ENCODE measurements around the gene KCNK15.
"Not testable (repeated sequence)": the region's sequence is repeated elsewhere in the genome, so short reads cannot be mapped to it uniquely, and the experiment has no call there.

KCNK15 gene

GRCh38 chr20:44745598-44746366 is at the start of gene KCNK15:
Gene KCNK15 (plus strand): TSS chr20:44745865. CDS start chr20:44745911, 46 bp downstream.
- peak in 1 of 2 donors; percentile 39 for DNase-seq (ENCODE audit: low spot score in 2 of 2)
- Mint-ChIP-seq H3K36me3 (no peaks in the 10 kb centered on the region), H3K27me3 (peaks cover 18% of the 10 kb centered on the region), H3K4me1 (peaks cover 5% of the 10 kb centered on the region), H3K9me3 (no peaks in the 10 kb centered on the region), H3K27ac (no peak within 1 kb of the TSS), H3K4me3 (peak within 1 kb of the TSS; percentile 78)
- peak; percentile 66 for ATAC-seq (ENCODE audit: low read depth)

- H3K4me3 Mint-ChIP-seq: no peak overlapping the region
- H3K36me3 Mint-ChIP-seq: no peaks in the 10 kb centered on the region
- no peaks in the 10 kb centered on the region for H3K9me3 Mint-ChIP-seq
- DNase-seq (ENCODE audit: low spot score in 2 of 2): no peak
- H3K4me1 Mint-ChIP-seq: no peaks in the 10 kb centered on the region
- no peak for ATAC-seq (ENCODE audit: low read depth)
- no peak overlapping the region for H3K27ac Mint-ChIP-seq
- H3K27me3 Mint-ChIP-seq: peaks cover 7% of the 10 kb centered on the region
Measured at GRCh38 chr20:44696315-44696714, 49.4 kb upstream of the KCNK15 start.

- not testable (repeated sequence) for DNase-seq (ENCODE audit: low spot score in 2 of 2); H3K4me1 Mint-ChIP-seq; H3K4me3 Mint-ChIP-seq; ATAC-seq (ENCODE audit: low read depth); H3K27ac Mint-ChIP-seq; H3K36me3 Mint-ChIP-seq; H3K9me3 Mint-ChIP-seq
- peaks cover 13% of the 10 kb centered on the region for H3K27me3 Mint-ChIP-seq
Measured at GRCh38 chr20:44697041-44697440, 48.6 kb upstream of the KCNK15 start.

DNA sequence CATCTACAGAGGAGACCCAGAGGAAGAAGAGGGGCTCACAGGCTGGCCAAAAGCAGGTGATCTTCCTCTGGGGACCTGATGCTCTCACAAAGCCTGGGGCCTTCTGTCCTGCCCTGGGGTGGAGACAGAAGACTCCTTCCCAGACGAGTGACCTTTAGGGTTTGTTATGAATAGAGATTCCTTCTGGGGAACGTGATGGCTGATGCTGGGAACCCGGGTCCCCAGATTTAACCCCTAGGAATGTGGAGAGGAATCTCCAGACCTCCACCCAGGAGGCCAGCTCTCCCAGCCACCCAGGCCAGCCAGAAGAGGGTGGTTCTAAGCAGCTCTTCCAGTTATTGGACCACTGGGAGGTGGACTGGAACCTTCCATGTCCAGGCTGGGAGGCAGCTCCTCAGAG is 47.3 kb upstream of the KCNK15 start:
- H3K4me1 Mint-ChIP-seq: peaks cover 5% of the 10 kb centered on the region
- no peak overlapping the region for H3K4me3 Mint-ChIP-seq
- no peak for DNase-seq (ENCODE audit: low spot score in 2 of 2)
- H3K36me3 Mint-ChIP-seq: no peaks in the 10 kb centered on the region
- peaks cover 10% of the 10 kb centered on the region for H3K27me3 Mint-ChIP-seq
- H3K27ac Mint-ChIP-seq: no peak overlapping the region
- H3K9me3 Mint-ChIP-seq: no peaks in the 10 kb centered on the region
- ATAC-seq (ENCODE audit: low read depth): no peak

DNA sequence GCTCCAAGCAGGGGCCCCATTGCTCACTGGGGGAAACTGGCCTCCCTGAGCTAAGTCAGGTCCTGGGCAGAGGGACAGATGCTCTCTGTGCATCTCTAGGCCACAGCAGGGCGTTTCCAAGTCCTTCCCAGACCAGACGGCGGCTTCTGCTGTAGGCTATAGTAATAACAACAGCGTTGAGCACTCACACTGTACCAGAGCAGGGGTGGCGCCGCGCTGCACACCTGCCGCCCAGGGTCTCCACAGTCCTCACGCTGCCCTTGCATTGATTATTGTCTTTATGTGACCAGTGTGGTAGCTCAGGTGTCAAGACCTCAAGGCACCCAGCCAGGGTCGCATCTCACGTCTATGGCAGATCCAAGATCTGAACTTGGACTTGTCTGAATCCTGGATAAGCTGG is 45.4 kb upstream of the KCNK15 start:
- H3K36me3 Mint-ChIP-seq: no peaks in the 10 kb centered on the region
- no peak overlapping the region for H3K27ac Mint-ChIP-seq
- ATAC-seq (ENCODE audit: low read depth) (no peak), DNase-seq (ENCODE audit: low spot score in 2 of 2) (no peak)
- H3K4me1 Mint-ChIP-seq: peaks cover 6% of the 10 kb centered on the region
- peaks cover 14% of the 10 kb centered on the region for H3K27me3 Mint-ChIP-seq
- H3K9me3 Mint-ChIP-seq: no peaks in the 10 kb centered on the region
- no peak overlapping the region for H3K4me3 Mint-ChIP-seq

GRCh38 chr20:44701118-44701857 is 44.4 kb upstream of the KCNK15 start:
- Mint-ChIP-seq H3K4me3 (no peak overlapping the region), H3K27ac (no peak overlapping the region), H3K9me3 (no peaks in the 10 kb centered on the region), H3K4me1 (peaks cover 6% of the 10 kb centered on the region), H3K27me3 (peaks cover 15% of the 10 kb centered on the region), H3K36me3 (no peaks in the 10 kb centered on the region)
- no peak for ATAC-seq (ENCODE audit: low read depth)
- DNase-seq (ENCODE audit: low spot score in 2 of 2): no peak

DNA sequence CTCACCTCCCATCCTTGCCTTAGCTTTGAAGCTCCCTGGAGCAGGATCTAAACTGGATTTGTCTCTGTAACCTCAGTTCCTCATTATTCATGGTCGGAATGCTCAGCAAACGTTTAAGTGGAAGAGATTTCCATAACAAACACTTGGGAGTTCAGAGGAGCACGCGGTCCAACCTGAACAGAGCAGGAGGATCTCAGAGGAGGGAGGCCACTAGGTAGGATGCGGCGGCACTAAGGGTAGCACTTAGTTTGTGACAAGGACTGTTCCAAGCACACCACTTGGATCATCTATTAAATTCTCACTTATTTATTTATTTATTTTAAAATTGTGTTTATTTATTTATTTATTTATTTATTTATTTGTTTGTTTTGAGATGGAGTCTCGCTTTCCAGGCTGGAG is 43.8 kb upstream of the KCNK15 start:
- ATAC-seq (ENCODE audit: low read depth) (no peak), DNase-seq (ENCODE audit: low spot score in 2 of 2) (no peak)
- Mint-ChIP-seq H3K27ac (no peak overlapping the region), H3K9me3 (no peaks in the 10 kb centered on the region), H3K4me3 (no peak overlapping the region), H3K4me1 (peaks cover 6% of the 10 kb centered on the region), H3K27me3 (peaks cover 15% of the 10 kb centered on the region), H3K36me3 (no peaks in the 10 kb centered on the region)

DNA sequence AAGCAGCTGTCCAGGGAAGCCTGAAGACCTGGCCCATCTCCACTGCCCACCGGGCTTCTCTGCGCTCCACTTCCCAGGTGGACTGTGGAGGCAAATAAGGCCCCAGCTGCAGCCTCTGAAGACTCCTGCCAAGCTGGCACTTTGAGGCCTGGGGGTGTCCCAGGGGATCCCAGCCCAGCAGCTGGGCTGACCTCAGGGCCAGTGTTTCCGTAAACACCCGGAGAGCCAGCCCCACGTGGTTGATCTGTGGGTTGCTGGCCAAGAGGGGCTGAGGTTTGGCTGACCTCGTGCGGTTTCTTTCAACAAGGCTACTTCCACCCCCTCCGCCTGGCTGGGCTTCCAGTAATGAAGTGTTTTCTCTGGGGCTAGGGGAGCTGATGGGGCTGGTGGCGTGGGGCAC is 42.9 kb upstream of the KCNK15 start:
- peaks cover 6% of the 10 kb centered on the region for H3K4me1 Mint-ChIP-seq
- no peak overlapping the region for H3K4me3 Mint-ChIP-seq
- no peaks in the 10 kb centered on the region for H3K36me3 Mint-ChIP-seq
- ATAC-seq (ENCODE audit: low read depth) (no peak), DNase-seq (ENCODE audit: low spot score in 2 of 2) (no peak)
- H3K27me3 Mint-ChIP-seq: peaks cover 15% of the 10 kb centered on the region
- no peak overlapping the region for H3K27ac Mint-ChIP-seq
- H3K9me3 Mint-ChIP-seq: no peaks in the 10 kb centered on the region

GRCh38 chr20:44703183-44703925 is 42.3 kb upstream of the KCNK15 start:
- DNase-seq (ENCODE audit: low spot score in 2 of 2) (no peak), ATAC-seq (ENCODE audit: low read depth) (no peak)
- peaks cover 15% of the 10 kb centered on the region for H3K27me3 Mint-ChIP-seq
- peaks cover 6% of the 10 kb centered on the region for H3K4me1 Mint-ChIP-seq
- no peak overlapping the region for H3K27ac Mint-ChIP-seq
- no peaks in the 10 kb centered on the region for H3K36me3 Mint-ChIP-seq
- H3K4me3 Mint-ChIP-seq: no peak overlapping the region
- H3K9me3 Mint-ChIP-seq: no peaks in the 10 kb centered on the region

GRCh38 chr20:44703956-44704488 is 41.6 kb upstream of the KCNK15 start:
- DNase-seq (ENCODE audit: low spot score in 2 of 2) (no peak), ATAC-seq (ENCODE audit: low read depth) (no peak)
- H3K27me3 Mint-ChIP-seq: peaks cover 15% of the 10 kb centered on the region
- no peaks in the 10 kb centered on the region for H3K36me3 Mint-ChIP-seq
- H3K9me3 Mint-ChIP-seq: no peaks in the 10 kb centered on the region
- no peak overlapping the region for H3K27ac Mint-ChIP-seq
- no peak overlapping the region for H3K4me3 Mint-ChIP-seq
- peaks cover 6% of the 10 kb centered on the region for H3K4me1 Mint-ChIP-seq

DNA sequence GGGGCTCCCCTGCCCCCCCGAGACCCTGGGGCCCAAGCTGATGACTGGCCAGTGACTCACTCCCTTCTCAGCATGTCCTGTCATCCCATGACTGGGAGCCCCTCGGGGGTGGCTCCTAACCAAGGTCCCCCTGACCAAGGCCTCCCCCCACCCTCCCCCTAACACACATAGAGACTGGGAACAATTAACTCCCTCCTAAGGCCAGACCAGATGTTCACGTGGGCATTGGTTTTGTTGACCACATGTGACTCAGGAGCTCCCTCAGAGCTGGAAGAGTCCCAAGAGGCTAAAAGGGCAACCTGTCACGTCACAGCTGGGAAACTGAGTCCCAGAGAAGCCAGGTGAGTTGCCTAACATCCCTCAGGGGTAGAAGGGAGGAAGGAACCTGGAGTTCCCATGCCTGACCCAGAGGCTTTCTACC is 41.1 kb upstream of the KCNK15 start:
- Mint-ChIP-seq H3K27ac (no peak overlapping the region), H3K27me3 (peaks cover 15% of the 10 kb centered on the region), H3K36me3 (no peaks in the 10 kb centered on the region), H3K9me3 (no peaks in the 10 kb centered on the region), H3K4me1 (peaks cover 6% of the 10 kb centered on the region), H3K4me3 (no peak overlapping the region)
- DNase-seq (ENCODE audit: low spot score in 2 of 2) (no peak), ATAC-seq (ENCODE audit: low read depth) (no peak)

- Mint-ChIP-seq H3K4me3 (no peak overlapping the region), H3K9me3 (no peaks in the 10 kb centered on the region), H3K27ac (no peak overlapping the region), H3K27me3 (peaks cover 15% of the 10 kb centered on the region), H3K4me1 (peaks cover 6% of the 10 kb centered on the region), H3K36me3 (no peaks in the 10 kb centered on the region)
- no peak for ATAC-seq (ENCODE audit: low read depth)
- DNase-seq (ENCODE audit: low spot score in 2 of 2): no peak
Measured at GRCh38 chr20:44705364-44706094, 40.1 kb upstream of the KCNK15 start.

DNA sequence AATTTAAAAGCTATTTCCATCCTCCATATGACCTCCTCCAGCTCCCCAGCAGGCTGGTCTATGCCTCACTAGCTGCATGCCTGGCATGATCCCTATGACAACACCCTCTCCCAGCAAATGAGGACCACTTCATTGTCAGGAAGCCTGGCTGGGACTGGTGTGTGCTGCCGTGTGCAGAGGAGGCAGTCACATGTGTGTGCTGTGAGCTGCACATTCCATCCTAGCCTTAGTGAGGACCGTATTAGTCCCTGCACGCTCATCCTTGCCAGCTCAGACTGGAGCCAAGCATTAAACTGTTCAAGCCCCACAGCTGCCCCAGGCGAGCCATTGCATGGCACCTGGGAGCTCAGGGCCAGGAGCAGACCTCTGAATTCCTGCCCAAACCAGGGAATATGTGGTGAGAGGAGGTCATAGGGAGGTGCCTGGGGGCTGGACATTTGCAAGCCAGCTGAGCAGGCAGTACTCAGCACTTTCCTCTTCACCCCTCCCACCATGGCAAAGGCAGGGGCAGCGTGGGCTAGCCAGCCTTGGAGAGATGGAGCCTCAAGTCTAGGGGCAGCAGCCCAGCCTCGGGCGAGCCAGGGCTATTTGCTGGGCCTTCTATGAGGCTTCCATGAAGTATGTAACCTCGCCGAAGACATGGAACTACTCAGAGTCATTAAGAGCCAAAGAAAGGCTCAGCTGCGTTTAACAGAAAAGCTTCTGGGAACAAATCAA is 39.2 kb upstream of the KCNK15 start:
- DNase-seq (ENCODE audit: low spot score in 2 of 2): no peak
- Mint-ChIP-seq H3K4me3 (no peak overlapping the region), H3K36me3 (no peaks in the 10 kb centered on the region), H3K9me3 (no peaks in the 10 kb centered on the region), H3K27me3 (peaks cover 11% of the 10 kb centered on the region), H3K4me1 (peaks cover 6% of the 10 kb centered on the region), H3K27ac (no peak overlapping the region)
- no peak for ATAC-seq (ENCODE audit: low read depth)
